Mucosa of descending colon (tissue), 3 donors: ENCODE results near the gene OASL. TPM values are rescaled to one million over a fixed set of nuclear protein-coding genes. Genes with fewer than 3 reads are reported as not detected.
A peak's percentile ranks its signal among the peaks of the same experiment; 100 is the strongest.

Experiments used
- ATAC-seq: fragments of 200-7000 bp; cut with Tn5 transposase; one replicate; pipeline ENCODE4 v1.9.1; 2020; ENCODE audit warnings: mild to moderate bottlenecking, moderate library complexity
- DNase-seq, 3 donors: peaks; one replicate each; pipeline ENCODE4 v3.0.0-alpha.2; 2020
- H3K36me3 ChIP-seq: fragments of 200-600 bp; one replicate; pipeline ENCODE4 v1.8.0; 2021; ENCODE audit warnings: low read depth, mild to moderate bottlenecking
- H3K4me1 ChIP-seq: fragments of 200-600 bp; one replicate; pipeline ENCODE4 v1.8.0; 2021; ENCODE audit warnings: low read depth, mild to moderate bottlenecking
- H3K4me3 ChIP-seq: fragments of 200-600 bp; one replicate; pipeline ENCODE4 v1.8.0; 2021; ENCODE audit warnings: mild to moderate bottlenecking
- H3K9me3 ChIP-seq: fragments of 200-600 bp; one replicate; pipeline ENCODE4 v1.8.0; 2021; ENCODE audit warnings: mild to moderate bottlenecking
- intact Hi-C, 2 donors: fragments of 100-400 bp; cut with DNase I in 1 of 2; cut with micrococcal nuclease in 1 of 2; formaldehyde crosslinking; loops; one replicate each; pipeline versions ENCODE4 v1.11.0 to v1.11.1; 2022; cut with DNase I, micrococcal nuclease
- long read RNA-seq, 2 donors: library from polyadenylated mRNA; unstranded; transcript quantifications; one replicate each; pipeline ENCODE4 v2.0.0, GENCODE V29; 2019 to 2021
- total RNA-seq, 3 donors: library from RNA; stranded (reverse); fragmentation: NEBNext Ultra II Directional in 2 of 3; extraction: Animal tissue kit (Norgen Biotek cat#: 25700) in 2 of 3; gene quantifications; one replicate each; pipeline versions ENCODE4 v1.2.1 to v1.2.4, GENCODE V29; 2021 to 2023
- TF ChIP-seq, protein P1 (sequence below): fragments of 200-600 bp; IDR thresholded peaks from one replicate; pipeline ENCODE4 v1.8.0; 2022; ENCODE audit warnings: antibody characterized with exemption, mild to moderate bottlenecking
- donor health status: DM: no; HTN: no; CAD: no; lungs with moderate emphysema.
- donor health status: DM: no; HTN: no; CAD: no.
- donor health status: DM: no; HTN: yes; CAD: no.

OASL gene, protein sequence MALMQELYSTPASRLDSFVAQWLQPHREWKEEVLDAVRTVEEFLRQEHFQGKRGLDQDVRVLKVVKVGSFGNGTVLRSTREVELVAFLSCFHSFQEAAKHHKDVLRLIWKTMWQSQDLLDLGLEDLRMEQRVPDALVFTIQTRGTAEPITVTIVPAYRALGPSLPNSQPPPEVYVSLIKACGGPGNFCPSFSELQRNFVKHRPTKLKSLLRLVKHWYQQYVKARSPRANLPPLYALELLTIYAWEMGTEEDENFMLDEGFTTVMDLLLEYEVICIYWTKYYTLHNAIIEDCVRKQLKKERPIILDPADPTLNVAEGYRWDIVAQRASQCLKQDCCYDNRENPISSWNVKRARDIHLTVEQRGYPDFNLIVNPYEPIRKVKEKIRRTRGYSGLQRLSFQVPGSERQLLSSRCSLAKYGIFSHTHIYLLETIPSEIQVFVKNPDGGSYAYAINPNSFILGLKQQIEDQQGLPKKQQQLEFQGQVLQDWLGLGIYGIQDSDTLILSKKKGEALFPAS
- total RNA-seq = 10 to 100 TPM in 2 of 3 donors, 1 to 10 TPM in 1; 3.7 to 32.4 (median 10.2) TPM
- long read RNA-seq, donor 1, partial matches to known transcripts = 0 of 6 reads
- long read RNA-seq, donor 1, other reads (novel, unspliced or antisense) = 0 of 6 reads
- long read RNA-seq, donor 2, transcript OASL-201 (6 exons, 3,266 nt) = major isoform, 59 of 71 reads
- long read RNA-seq, donor 2, transcript OASL-202 (5 exons, 1,492 nt) = minor isoform, 6 of 71 reads
- long read RNA-seq, donor 2, partial matches to known transcripts = 2 of 71 reads
- long read RNA-seq, donor 2, other reads (novel, unspliced or antisense) = 4 of 71 reads

DNA sequence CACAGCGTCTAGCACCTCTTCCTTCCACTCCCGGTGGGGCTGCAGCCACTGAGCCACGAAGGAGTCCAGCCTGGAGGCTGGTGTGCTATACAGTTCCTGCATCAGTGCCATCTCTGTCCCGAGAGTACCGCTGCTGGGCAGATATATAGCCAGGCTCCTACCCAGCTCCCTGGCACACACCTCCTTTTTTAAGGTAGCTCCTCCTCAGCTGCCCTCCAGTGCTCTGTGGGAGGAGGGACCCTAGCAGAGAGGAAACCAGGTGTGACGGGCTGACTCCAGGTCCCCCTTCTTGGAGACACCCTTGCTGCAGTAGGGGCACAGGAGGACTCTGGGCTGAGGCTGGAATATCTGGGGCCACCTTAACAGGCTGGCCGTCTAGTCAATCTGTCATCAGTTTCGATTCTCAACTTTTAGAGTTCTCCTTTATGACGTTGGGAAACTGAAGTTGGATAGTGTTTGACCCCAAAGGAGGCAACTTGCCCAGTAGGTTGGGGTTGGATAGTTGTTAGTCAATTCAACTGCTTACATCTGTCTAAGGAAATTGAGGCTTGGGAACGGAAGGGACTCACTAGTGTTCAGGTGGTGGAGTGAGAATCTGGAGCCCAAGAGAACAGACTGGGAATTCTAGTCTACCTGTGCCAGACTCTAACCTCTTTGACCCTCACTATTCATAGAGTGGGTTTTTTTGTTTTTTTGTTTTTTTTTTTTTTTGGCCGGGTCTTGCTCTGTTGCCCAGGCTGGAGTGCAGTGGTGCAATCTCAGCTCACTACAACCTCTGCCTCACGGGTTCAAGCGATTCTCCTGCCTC, at the start of gene OASL:
Gene OASL, minus strand, starts transcription at position 386 of the 808 bp plus-strand sequence. Its CDS starts 275 bp downstream, at position 111.
- DNase-seq (peak; percentile 65 to 76 (median 71)), ATAC-seq (peak; percentile 89)
- Histone ChIP-seq H3K36me3 (no peaks in the 10 kb centered on the region), H3K9me3 (no peaks in the 10 kb centered on the region), H3K4me3 (no peak within 1 kb of the TSS), H3K4me1 (peaks cover 7% of the 10 kb centered on the region)
- TF ChIP-seq, protein P1, sequence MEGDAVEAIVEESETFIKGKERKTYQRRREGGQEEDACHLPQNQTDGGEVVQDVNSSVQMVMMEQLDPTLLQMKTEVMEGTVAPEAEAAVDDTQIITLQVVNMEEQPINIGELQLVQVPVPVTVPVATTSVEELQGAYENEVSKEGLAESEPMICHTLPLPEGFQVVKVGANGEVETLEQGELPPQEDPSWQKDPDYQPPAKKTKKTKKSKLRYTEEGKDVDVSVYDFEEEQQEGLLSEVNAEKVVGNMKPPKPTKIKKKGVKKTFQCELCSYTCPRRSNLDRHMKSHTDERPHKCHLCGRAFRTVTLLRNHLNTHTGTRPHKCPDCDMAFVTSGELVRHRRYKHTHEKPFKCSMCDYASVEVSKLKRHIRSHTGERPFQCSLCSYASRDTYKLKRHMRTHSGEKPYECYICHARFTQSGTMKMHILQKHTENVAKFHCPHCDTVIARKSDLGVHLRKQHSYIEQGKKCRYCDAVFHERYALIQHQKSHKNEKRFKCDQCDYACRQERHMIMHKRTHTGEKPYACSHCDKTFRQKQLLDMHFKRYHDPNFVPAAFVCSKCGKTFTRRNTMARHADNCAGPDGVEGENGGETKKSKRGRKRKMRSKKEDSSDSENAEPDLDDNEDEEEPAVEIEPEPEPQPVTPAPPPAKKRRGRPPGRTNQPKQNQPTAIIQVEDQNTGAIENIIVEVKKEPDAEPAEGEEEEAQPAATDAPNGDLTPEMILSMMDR = no peak
- intact Hi-C loops = no loop called here

DNA sequence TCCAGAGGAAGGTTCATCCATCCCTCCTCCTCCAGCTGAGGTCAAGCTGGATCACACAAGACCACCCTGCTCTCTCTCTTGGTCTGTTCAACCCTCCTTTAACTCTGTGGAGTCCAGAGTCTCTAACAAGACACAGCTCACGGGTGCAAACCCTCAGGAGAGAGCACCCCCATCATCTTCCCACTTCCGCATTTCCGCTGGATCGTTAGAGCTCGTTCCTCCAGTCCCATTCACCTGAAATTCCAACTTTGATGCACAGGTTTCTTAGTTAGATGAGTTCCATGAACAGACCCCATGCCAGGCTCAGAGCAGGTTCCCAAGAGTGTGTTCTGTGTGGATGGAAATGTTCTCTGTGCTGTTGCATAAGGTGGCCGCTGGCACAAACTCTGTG, 49.1 kb upstream of the OASL start:
- H3K4me3 ChIP-seq = no peak overlapping the region
- intact Hi-C loops = no loop called here
- H3K4me1 ChIP-seq = no peaks in the 10 kb centered on the region
- no peaks in the 10 kb centered on the region for H3K36me3 ChIP-seq
- TF ChIP-seq, protein P1 = no peak
- no peak for ATAC-seq
- no peaks in the 10 kb centered on the region for H3K9me3 ChIP-seq
- no peak for DNase-seq

DNA sequence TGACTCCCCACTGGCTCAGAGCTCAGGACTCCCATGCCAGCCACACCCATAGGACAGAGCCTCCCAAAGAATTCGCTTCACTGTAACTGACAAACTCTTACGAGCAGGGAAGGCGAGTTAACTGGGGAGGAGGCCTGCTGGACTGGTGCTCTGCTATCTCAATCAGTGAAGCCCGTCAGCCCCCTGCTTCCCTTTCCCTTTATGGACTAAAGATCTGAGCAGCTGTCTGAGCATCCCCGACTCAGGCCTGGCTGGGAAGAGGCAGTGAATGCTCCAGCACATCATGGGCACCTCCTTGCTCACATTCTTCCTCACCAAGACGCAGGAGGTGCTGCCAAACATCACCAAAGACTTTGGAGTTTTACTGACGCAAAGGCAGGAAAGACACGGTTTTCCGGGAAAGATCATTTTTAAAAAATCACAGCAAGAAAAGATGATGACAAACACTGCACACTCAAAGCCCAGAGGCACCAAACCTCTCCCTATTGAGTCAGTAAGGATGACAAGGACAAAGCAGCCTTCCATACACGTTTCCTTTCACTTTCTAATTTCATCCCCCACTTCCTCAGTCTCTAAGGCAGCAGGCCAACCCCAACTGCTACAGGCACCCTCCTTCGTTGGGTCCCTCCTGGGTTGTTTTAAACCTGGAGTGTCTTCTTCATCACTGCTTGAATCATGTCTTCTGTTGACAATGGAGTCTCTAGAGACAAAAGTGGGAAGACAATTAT, 48.6 kb upstream of the OASL start:
- Histone ChIP-seq H3K9me3 (no peaks in the 10 kb centered on the region), H3K36me3 (no peaks in the 10 kb centered on the region), H3K4me1 (no peaks in the 10 kb centered on the region), H3K4me3 (no peak overlapping the region)
- ATAC-seq = no peak
- TF ChIP-seq, protein P1 = no peak
- no peak for DNase-seq
- intact Hi-C loops = no loop called here

DNA sequence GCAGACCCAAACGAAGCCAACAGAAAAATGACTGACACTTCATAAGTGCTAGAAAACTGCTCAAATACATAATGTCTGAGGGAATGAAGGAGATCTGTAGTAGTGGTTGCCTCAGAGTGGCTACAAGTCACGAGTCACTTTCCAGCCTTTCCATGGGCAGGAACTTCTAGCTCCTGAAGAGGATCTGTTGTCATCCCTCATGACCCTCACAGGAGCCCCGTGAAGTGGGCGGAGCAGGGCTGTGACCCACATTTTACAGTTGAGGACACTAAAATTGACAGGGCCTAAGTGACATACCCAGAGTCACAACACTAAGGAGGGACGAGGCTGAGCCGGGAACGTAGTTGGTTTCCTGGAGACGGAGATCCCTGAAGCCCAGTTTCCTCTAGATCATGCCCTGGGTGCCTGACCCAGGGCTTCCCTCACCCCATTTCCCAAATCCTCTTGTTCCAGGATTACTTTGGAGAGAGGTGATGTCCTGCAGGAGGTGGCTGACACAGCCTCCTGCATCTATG, 47.8 kb upstream of the OASL start:
- no peak for ATAC-seq

More for the DNA sequence above, 47.8 kb upstream of the OASL start:
- no peak for DNase-seq
- Histone ChIP-seq H3K36me3 (no peaks in the 10 kb centered on the region), H3K4me3 (no peak overlapping the region), H3K4me1 (no peaks in the 10 kb centered on the region), H3K9me3 (no peaks in the 10 kb centered on the region)
- TF ChIP-seq, protein P1 = no peak
- intact Hi-C loops = no loop called here
